OCI-LY7 (cell line): ENCODE results near the gene DARS1.

Source experiments
- CTCF ChIP-seq: fragments of 200-600 bp; sonication (generic); conservative IDR thresholded peaks from 2 replicates; pipeline ENCODE4 v1.5.1; 2014; ENCODE audit warnings: mild to moderate bottlenecking, antibody characterized with exemption, low read length, moderate library complexity, mixed read lengths
- EZH2phosphoT487 ChIP-seq: fragments of 200-600 bp; sonication (generic); IDR thresholded peaks from 2 replicates; pipeline ENCODE4 v1.6.1; 2018; ENCODE audit warnings: low read depth, borderline replicate concordance, mild to moderate bottlenecking, mixed run types, antibody characterized with exemption, low read length, moderate library complexity, mixed read lengths

DNA sequence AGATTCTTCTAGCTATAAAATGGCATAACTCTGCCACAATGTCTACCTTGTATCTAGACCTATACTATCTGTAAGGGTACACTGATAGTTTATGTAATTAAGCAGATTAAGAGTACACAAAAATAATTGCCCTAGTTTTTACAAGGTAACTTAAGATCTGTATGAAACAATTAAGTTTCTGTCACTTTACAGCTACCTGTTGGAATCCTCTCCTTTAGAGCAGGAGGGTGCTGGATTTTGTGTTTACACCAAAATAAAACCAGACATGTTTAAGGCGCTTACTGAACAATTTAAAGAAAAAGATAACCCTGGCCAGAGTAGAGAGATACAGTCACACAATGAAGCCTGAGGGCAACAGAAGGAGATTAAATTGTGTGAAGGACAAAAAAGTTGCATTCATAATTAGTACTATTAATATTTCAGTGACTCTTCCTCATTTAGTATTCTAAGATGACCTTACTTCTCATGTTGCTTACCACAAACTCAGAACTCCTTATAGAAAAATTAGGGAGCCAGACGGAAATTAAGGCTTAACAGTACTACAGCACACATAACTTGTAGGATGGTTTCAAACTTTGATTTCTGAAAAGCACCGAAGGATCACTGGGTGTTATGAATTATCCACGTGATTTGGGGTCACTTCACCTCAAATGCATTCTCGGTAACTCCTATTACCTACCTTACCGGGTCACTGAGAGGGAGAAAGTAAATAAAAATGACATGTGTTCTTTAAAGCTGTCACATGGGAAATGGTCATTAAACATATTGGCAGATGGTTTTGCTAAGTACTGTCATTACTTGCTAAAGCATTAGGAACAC is 1.0 kb downstream of the DARS1 start:
- TF ChIP-seq EZH2phosphoT487 = no peak
- no peak for TF ChIP-seq CTCF
